ENCODE measurements around the gene KRT85. TPM values are rescaled to one million over a fixed set of nuclear protein-coding genes. Genes with fewer than 3 reads are reported as not detected.

Gene KRT85
- total and polyA plus RNA-seq, 8 donors = not detected

DNA sequence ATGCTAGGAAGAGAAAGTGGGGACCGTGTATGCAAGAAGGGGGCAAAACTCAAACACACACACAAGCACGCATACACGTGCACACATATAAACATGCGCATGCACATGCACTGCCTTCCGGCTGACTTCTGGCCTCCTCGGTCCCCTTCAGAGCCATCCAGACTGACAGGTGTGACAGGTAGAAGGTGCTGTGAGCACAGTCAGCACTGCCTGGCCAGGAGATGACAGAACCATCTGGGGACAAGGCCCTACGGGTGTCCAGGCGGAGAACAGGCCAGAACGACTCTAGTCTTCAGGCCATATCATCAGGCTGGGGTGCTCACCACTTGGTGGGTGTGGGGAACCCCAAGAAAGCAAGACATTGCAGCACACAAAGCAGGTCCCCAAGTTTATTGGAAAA is 53.4 kb downstream of the KRT85 start:
- Histone ChIP-seq H3K36me3 (no peaks in the 10 kb centered on the region), H3K27me3 (no peaks in the 10 kb centered on the region), H3K9me3 (no peaks in the 10 kb centered on the region), H3K27ac (no peak overlapping the region), H3K4me3 (no peak overlapping the region), H3K4me1 (no peaks in the 10 kb centered on the region)
- WGBS, 2 donors = 74 to 76% methylated on average over 9 of the region's 9 CpGs
- DNase-seq (no peak), FAIRE-seq (no peak), ATAC-seq (no peak)
- intact Hi-C loops (cut with DNase I) = no loop called here
- TF ChIP-seq, protein P1, sequence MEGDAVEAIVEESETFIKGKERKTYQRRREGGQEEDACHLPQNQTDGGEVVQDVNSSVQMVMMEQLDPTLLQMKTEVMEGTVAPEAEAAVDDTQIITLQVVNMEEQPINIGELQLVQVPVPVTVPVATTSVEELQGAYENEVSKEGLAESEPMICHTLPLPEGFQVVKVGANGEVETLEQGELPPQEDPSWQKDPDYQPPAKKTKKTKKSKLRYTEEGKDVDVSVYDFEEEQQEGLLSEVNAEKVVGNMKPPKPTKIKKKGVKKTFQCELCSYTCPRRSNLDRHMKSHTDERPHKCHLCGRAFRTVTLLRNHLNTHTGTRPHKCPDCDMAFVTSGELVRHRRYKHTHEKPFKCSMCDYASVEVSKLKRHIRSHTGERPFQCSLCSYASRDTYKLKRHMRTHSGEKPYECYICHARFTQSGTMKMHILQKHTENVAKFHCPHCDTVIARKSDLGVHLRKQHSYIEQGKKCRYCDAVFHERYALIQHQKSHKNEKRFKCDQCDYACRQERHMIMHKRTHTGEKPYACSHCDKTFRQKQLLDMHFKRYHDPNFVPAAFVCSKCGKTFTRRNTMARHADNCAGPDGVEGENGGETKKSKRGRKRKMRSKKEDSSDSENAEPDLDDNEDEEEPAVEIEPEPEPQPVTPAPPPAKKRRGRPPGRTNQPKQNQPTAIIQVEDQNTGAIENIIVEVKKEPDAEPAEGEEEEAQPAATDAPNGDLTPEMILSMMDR (IDR thresholded peaks at IDR 0.05) = no peak

DNA sequence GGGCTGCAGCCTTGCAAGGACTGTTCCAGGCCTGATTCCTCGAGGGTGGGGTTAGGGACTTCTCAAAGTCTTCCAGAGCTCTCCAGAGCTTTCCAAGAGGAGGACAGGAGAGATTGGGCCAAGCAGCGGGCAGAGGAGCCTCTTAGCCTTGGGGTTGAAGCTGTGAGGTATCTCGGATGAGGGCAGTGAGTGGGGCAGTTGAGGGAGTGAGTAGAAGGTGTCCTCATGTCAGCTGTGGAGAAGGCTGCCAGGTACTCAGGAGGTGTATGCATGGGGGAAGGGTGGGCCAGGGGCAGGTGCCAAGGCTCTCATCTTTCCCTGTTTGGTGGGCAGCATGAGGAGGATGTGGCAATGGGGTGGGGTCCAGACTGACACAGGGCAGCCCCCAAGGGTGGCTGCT is 53.8 kb downstream of the KRT85 start:
- no peaks in the 10 kb centered on the region for H3K27me3 ChIP-seq
- H3K36me3 ChIP-seq = no peaks in the 10 kb centered on the region
- WGBS, 2 donors = 53 to 63% methylated on average over 3 of the region's 3 CpGs
- no peak overlapping the region for H3K27ac ChIP-seq
- ATAC-seq (no peak), FAIRE-seq (no peak), DNase-seq (no peak)
- H3K4me3 ChIP-seq = no peak overlapping the region
- TF ChIP-seq, protein P1 (IDR thresholded peaks at IDR 0.05) = no peak
- no peaks in the 10 kb centered on the region for H3K9me3 ChIP-seq
- intact Hi-C loops (cut with DNase I) = no loop called here
- H3K4me1 ChIP-seq = no peaks in the 10 kb centered on the region

DNA sequence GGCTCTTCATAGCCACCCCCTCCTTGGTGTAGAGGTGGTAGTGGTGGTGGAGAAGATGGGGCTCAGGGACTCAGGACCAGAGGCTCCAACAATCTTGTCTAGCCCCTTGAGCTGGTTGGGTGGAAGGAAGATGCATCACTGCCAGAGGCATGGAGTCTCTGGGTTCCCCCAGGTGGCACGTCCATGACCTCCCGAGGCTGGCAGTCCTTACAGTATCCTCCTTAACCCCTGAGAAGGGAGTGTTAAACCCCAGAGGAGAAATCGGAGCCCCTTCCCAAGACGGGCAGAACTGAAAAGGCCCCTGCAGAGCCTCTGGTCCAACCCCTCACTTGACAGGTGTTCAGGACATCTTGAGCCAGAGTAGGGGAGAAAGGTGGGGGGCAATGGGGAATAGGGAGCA is 55.2 kb downstream of the KRT85 start:
- H3K27me3 ChIP-seq = no peaks in the 10 kb centered on the region
- no peak overlapping the region for H3K4me3 ChIP-seq
- no peak for DNase-seq
- FAIRE-seq = no peak
- intact Hi-C loops (cut with DNase I) = no loop called here
- no peak overlapping the region for H3K27ac ChIP-seq
- H3K4me1 ChIP-seq = no peaks in the 10 kb centered on the region
- WGBS, 2 donors = 66 to 69% methylated on average over 4 of the region's 4 CpGs
- no peak for ATAC-seq
- TF ChIP-seq, protein P1 (IDR thresholded peaks at IDR 0.05) = no peak
- no peaks in the 10 kb centered on the region for H3K36me3 ChIP-seq
- no peaks in the 10 kb centered on the region for H3K9me3 ChIP-seq

DNA sequence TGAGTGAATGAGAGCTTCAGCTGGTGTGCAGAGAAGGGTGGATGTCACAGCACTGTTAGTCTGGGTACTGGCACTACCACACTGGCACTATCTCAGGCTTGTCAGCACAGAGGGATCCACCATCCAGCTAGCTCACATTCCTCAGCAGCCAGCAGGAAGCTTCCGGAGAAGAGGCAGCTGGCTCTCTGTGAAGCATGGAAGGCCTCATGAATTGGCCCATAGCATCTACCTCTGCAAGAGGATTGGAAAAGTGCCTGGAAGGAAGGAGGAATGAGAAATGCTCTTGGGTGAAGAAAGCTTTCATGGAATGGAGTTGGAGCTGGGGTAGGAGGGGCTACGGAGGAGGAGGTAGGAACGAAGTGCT is 56.0 kb downstream of the KRT85 start:
- no peak for ATAC-seq

DNA sequence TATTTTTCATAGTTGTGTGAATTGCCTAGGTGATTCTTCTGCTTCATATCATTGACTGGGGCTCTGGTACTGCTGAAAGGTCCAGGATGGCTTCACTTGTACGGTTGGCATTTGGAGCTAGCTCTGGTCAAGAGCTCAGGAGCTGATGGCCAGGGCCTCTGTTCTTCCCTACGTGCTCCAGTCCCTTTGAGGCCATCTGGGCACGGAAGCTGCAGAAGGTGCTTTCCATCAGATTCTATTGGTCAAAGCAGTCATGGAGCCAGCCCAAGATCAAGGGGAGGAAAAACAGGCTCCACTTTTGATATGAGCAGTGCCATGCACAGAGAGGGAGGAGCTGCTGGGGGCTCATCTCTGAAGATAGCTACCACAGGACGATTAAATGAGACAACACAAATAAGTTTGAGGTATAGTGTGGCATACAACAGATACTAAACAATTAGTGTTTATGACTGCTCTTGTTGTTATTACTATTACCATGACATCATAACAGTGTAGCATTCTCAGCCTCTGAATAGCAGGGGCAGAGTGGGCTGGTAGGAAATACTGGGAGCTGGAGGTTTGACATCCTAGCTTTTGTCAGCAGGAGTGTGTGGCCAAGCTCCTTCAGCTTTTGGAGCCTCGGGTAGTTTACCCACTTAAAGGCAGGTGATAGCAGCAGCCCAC is 56.5 kb downstream of the KRT85 start:
- FAIRE-seq (no peak), DNase-seq (no peak), ATAC-seq (no peak)
- no peaks in the 10 kb centered on the region for H3K27me3 ChIP-seq
- H3K36me3 ChIP-seq = no peaks in the 10 kb centered on the region
- 68 to 75% methylated on average over 5 of the region's 5 CpGs for WGBS, 2 donors
- TF ChIP-seq, protein P1 (IDR thresholded peaks at IDR 0.05) = no peak
- H3K27ac ChIP-seq = no peak overlapping the region
- intact Hi-C loops (cut with DNase I) = no loop called here
- no peaks in the 10 kb centered on the region for H3K4me1 ChIP-seq
- H3K4me3 ChIP-seq = no peak overlapping the region
- no peaks in the 10 kb centered on the region for H3K9me3 ChIP-seq

More for the DNA sequence above, 56.0 kb downstream of the KRT85 start:
- intact Hi-C loops (cut with DNase I) = no loop called here
- 83 to 86% methylated on average over 3 of the region's 3 CpGs for WGBS, 2 donors
- FAIRE-seq (no peak), DNase-seq (no peak)
- no peak overlapping the region for H3K27ac ChIP-seq
- H3K4me1 ChIP-seq = no peaks in the 10 kb centered on the region
- TF ChIP-seq, protein P1 (IDR thresholded peaks at IDR 0.05) = no peak
- H3K4me3 ChIP-seq = no peak overlapping the region
- no peaks in the 10 kb centered on the region for H3K36me3 ChIP-seq
- no peaks in the 10 kb centered on the region for H3K9me3 ChIP-seq
- no peaks in the 10 kb centered on the region for H3K27me3 ChIP-seq

Other genes starting within 250 kb of the KRT85 start
- 10 to 100 TPM in 3 of 6 donors, 1 to 10 TPM in 3; 4.8 to 18.3 (median 9.0) TPM for gene KRT80, start 175.5 kb downstream of the KRT85 start, total RNA-seq
- 1 to 10 TPM; 8.1 to 9.1 TPM for gene KRT80, start 175.5 kb downstream of the KRT85 start, polyA plus RNA-seq
- gene KRT7, start 134.2 kb downstream of the KRT85 start, total RNA-seq = 100 to 1,000 TPM in 3 of 6 donors, 10 to 100 TPM in 3; 57.5 to 336 (median 90.6) TPM
- gene KRT7, start 134.2 kb downstream of the KRT85 start, polyA plus RNA-seq = 100 to 1,000 TPM; 111 to 238 TPM
- 1 to 10 TPM in 4 of 6 donors, under 1 TPM in 2; 0.60 to 3.3 (median 1.6) TPM for gene KRT86, start 92.8 kb downstream of the KRT85 start, total RNA-seq
- gene KRT86, start 92.8 kb downstream of the KRT85 start, polyA plus RNA-seq = 1 to 10 TPM; 1.5 to 3.2 TPM
- under 1 TPM in 2 of 6 donors, not detected in 4; 0.22 to 0.76 TPM for gene KRT81, start 75.9 kb downstream of the KRT85 start, total RNA-seq
- gene KRT81, start 75.9 kb downstream of the KRT85 start, polyA plus RNA-seq = under 1 TPM; 0.38 to 0.66 TPM
- not detected for gene KRT83, start 46.1 kb downstream of the KRT85 start, total RNA-seq
- gene KRT83, start 46.1 kb downstream of the KRT85 start, polyA plus RNA-seq = not detected
- gene KRT84, start 18.2 kb upstream of the KRT85 start, total RNA-seq = not detected
- gene KRT84, start 18.2 kb upstream of the KRT85 start, polyA plus RNA-seq = not detected
- not detected for gene KRT82, start 38.9 kb upstream of the KRT85 start, total RNA-seq
- gene KRT82, start 38.9 kb upstream of the KRT85 start, polyA plus RNA-seq = not detected
- not detected for gene KRT75, start 66.9 kb upstream of the KRT85 start, total RNA-seq
- gene KRT75, start 66.9 kb upstream of the KRT85 start, polyA plus RNA-seq = not detected
- gene KRT6B, start 84.7 kb upstream of the KRT85 start, total RNA-seq = 1 to 10 TPM in 2 of 6 donors, under 1 TPM in 3, not detected in 1; 0.08 to 3.6 (median 0.20) TPM
- gene KRT6B, start 84.7 kb upstream of the KRT85 start, polyA plus RNA-seq = under 1 TPM in 1 of 2 donors, not detected in 1; 0.23 TPM
- gene KRT6C, start 106.3 kb upstream of the KRT85 start, total RNA-seq = not detected
- gene KRT6C, start 106.3 kb upstream of the KRT85 start, polyA plus RNA-seq = not detected
- gene KRT6A, start 125.8 kb upstream of the KRT85 start, total RNA-seq = 1 to 10 TPM in 1 of 6 donors, not detected in 5; 2.2 TPM
- under 1 TPM; 0.15 to 0.82 TPM for gene KRT6A, start 125.8 kb upstream of the KRT85 start, polyA plus RNA-seq
- 1 to 10 TPM in 4 of 6 donors, under 1 TPM in 2; 0.51 to 5.8 (median 1.9) TPM for gene KRT5, start 152.9 kb upstream of the KRT85 start, total RNA-seq
- gene KRT5, start 152.9 kb upstream of the KRT85 start, polyA plus RNA-seq = 1 to 10 TPM; 1.5 to 1.6 TPM
- not detected for gene KRT71, start 185.7 kb upstream of the KRT85 start, total RNA-seq
- gene KRT71, start 185.7 kb upstream of the KRT85 start, polyA plus RNA-seq = not detected
- not detected for gene KRT74, start 206.4 kb upstream of the KRT85 start, total RNA-seq
- gene KRT74, start 206.4 kb upstream of the KRT85 start, polyA plus RNA-seq = not detected
- under 1 TPM in 1 of 6 donors, not detected in 5; 0.09 TPM for gene KRT72, start 234.0 kb upstream of the KRT85 start, total RNA-seq
- gene KRT72, start 234.0 kb upstream of the KRT85 start, polyA plus RNA-seq = not detected

Data from pancreas (tissue), 10 donors.